GM10847 (cell line): Measurements from ENCODE around the gene AATK.

ENCODE experiments used
- POLR2A ChIP-seq: IDR thresholded peaks from 2 replicates; pipeline ENCODE4 v1.6.1; 2011; ENCODE audit not compliant: insufficient read length; ENCODE audit errors: extremely low read depth

Gene AATK

GRCh38 chr17:81118308-81119221, 47.5 kb downstream of the AATK start:
- TF ChIP-seq POLR2A, result no peak

GRCh38 chr17:81117672-81118198, 48.3 kb downstream of the AATK start:
- TF ChIP-seq POLR2A, result no peak

- no peak for TF ChIP-seq POLR2A
Measured at GRCh38 chr17:81116704-81117103, 49.3 kb downstream of the AATK start.

- TF ChIP-seq POLR2A, result no peak
Measured at GRCh38 chr17:81115749-81116464, 50.1 kb downstream of the AATK start.

- no peak for TF ChIP-seq POLR2A
Measured at GRCh38 chr17:81115219-81115618, 50.8 kb downstream of the AATK start.

- TF ChIP-seq POLR2A, result no peak
Measured at GRCh38 chr17:81114351-81115093, 51.5 kb downstream of the AATK start.

GRCh38 chr17:81113158-81113724, 52.8 kb downstream of the AATK start:
- TF ChIP-seq POLR2A, result no peak

GRCh38 chr17:81112450-81112849, 53.6 kb downstream of the AATK start:
- TF ChIP-seq POLR2A, result no peak

GRCh38 chr17:81111066-81111465, 55.0 kb downstream of the AATK start:
- TF ChIP-seq POLR2A, result no peak

- no peak for TF ChIP-seq POLR2A
Measured at GRCh38 chr17:81110488-81111040, 55.5 kb downstream of the AATK start.

GRCh38 chr17:81109957-81110356, 56.1 kb downstream of the AATK start:
- no peak for TF ChIP-seq POLR2A

- TF ChIP-seq POLR2A, result no peak
Measured at GRCh38 chr17:81108220-81108619, 57.8 kb downstream of the AATK start.

- TF ChIP-seq POLR2A, result no peak
Measured at GRCh38 chr17:81106716-81107115, 59.3 kb downstream of the AATK start.

- no peak for TF ChIP-seq POLR2A
Measured at GRCh38 chr17:81103379-81103778, 62.6 kb downstream of the AATK start.

GRCh38 chr17:81102869-81103268, 63.2 kb downstream of the AATK start:
- TF ChIP-seq POLR2A, result no peak
